HG03045 (cell line): ENCODE measurements around the gene DHRS7B.
"Not testable (repeated sequence)": the region's sequence is repeated elsewhere in the genome, so short reads cannot be mapped to it uniquely, and the experiment has no call there.

Experiments used
- ATAC-seq: cut with Tn5 transposase; IDR thresholded peaks from one replicate; pipeline ENCODE4 v1.9.1; 2021; ENCODE audit warnings: mild to moderate bottlenecking, moderate library complexity; ENCODE audit not compliant: unreplicated experiment

Gene DHRS7B

DNA sequence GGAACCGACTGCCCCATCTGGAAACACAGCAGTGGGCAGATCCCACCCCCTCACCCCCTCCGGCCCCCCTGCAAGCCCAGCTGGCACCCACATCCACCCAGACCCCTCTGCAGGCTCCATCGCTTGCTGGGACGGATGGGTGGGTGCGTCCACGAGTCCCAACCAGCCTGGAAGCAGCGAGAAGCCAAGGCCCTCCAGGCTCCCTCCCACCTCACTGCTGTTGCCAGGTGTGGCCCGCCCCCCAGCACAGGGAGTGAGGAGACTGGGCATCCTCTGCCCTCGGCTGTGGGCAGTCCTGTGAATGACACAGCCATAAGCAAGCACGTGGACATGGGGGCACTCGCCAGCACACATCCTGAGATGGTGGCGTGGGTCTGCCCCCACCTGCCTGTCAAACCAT, 75.7 kb downstream of the DHRS7B start:
- no peak for ATAC-seq

DNA sequence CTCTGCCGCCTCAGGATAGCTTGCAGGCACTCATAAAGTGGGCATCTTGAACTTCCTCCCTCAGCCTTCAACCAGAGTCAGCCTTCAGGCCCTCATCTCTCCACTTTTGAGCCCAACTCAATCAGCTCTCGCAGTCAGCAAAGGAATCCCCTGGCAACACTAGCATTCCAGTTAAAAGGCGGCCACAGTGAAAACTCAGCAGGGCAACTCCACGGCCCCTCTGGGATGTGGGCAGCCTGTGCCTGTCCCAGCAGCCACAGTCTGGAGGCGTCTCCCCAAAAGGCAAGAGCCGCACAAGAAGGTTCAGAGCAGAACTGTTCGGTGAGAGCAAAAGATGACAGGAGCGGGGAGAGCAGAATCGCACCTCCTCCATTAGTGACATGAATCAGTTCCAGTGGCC, 78.2 kb downstream of the DHRS7B start:
- no peak for ATAC-seq

DNA sequence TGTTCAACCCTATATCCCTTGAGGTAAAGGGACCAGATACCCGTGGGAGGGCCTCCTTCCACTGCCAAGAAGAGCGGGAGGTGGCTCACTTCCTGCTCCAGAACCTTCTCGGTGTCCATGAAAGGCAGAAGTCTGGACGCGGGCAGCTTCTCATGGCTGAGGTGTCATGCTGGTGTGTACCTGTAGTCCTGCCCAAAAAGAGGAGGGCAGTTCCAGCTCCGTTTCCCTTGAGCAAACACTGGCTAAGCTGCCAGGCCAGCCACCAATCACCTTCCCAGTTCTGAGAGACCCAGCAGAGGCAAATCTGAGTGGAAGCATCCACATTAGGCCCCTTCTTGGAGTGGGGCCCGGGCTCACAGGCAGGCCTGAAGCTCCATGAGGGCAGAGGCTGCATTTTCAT, 81.6 kb downstream of the DHRS7B start:
- no peak for ATAC-seq

DNA sequence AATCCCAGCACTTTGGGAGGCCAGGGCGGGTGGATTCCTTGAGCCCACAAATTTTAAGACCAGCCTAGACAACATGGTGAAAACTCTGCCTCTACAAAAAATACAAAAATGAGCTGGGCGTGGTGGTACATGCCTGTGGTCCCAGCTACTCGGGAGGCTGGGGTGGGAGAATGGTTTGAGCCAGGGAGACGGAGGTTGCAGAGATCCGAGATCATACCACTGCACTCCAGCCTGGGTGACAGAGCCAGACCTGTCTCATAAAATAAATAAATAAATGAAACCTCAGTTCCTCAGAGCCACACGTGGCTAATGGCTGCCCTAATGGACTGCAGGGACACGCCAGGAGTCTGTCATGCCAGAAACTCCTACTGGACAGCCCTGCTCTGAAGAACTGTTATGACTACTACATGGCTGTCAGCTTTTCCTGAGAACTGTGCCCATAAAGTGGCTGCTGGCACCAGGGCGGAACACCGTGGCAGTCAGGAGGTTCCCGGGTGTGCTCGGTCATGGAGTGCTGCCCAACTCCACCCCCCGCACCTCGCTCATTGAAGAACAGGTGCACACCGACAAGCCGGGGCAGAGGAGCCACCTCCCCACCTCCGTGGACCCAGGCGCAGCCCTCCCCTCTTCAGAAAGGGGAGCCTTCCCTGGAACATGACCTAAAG, 82.9 kb downstream of the DHRS7B start:
- no peak for ATAC-seq

DNA sequence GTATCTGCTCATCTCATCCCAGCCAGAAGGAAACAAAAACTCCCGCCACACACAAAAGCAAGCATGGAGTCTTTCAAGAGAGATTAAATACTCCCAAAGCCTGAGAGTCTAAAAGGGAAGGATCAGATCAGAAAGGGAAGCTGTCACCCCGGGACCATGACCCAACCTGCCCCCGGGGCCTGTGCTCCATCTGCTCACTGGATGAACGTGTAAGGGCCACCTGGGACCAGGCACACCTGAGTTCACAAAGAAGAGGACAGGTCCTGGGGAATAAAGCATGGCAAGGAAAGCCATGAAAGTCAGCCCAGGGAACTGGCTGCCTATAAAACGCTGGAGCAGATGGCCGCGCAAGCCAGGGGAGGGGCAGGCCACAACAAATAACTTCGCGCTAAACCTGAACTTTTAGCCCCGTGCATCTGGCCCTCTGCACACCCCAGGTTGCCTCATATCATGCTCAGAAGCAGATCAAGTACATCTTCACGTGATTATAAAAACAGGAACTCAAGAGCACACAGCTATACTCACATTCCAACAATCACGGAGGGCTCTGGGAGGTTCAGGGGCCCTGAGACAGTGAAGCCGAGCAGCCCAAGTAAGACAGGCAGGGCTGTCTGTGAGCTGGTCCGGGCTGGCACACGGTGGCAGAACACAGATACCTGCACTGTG, 83.8 kb downstream of the DHRS7B start:
- ATAC-seq, result no peak

DNA sequence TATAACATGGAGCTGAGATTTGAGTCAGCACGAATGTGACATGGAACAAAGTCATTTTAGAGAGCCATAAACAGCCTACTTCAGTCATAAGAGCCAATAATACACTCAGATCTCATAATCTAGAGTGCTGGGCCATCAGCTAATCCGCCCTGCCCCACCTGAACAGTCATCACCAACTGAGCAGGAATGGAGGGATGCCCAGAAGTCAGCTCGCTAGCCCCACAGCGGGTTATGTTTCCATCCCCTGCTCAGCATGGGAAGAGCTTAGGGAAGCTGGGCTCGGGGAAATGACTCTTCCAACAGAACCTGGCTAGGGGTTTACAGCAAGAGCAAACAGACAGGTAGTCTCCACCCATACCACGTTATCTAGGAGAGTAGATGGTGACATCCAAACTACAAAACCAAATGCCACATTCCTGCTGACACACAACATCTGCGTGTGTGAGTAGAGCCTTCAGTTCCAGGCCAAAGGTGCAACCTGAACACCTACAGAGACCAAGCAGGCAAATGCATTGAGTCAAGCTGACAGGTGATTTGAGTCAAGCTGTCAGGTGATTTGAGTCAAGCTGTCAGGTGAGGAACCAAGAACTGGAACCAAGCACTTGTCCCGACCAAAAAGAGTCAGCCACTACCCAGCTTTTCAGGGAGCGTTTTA, 85.2 kb downstream of the DHRS7B start:
- ATAC-seq, result no peak

DNA sequence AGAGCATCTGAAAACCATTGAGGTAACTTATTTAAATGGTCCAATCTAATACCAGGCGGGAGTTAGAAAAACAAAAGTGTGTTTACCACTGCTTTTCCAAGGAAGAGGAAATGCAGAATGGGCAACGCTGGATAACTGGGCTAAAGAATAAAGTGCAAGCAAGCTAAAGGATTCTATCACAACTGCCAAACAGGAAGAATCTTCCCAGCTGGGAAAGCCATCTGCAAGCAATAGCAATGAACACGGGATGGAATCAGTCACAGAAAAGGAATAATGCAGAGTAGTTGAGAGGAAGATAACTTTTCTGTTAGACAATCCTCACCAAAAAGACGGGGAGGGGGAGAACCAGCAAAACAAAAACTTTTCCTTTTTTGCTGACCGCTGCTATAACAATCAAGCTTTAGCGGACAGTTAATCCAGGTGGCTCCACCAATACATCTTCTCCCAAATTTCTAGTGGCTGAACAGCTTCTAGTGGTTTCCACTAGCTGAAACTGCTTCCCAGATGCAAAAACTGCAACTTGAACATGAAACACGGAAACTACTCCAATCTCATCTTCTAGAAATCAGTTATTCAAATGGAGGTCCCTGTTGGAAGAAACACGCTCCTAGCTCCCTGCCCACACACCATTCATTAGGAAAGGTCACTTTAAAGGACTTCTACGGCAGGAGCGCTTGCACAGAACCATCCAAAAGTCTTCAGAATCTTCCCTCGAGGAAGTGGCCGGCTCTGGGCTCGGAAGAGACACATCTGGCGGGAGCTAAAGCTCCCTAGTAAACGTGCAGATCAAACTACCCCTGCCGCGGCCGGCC, 86.3 kb downstream of the DHRS7B start:
- no peak for ATAC-seq

DNA sequence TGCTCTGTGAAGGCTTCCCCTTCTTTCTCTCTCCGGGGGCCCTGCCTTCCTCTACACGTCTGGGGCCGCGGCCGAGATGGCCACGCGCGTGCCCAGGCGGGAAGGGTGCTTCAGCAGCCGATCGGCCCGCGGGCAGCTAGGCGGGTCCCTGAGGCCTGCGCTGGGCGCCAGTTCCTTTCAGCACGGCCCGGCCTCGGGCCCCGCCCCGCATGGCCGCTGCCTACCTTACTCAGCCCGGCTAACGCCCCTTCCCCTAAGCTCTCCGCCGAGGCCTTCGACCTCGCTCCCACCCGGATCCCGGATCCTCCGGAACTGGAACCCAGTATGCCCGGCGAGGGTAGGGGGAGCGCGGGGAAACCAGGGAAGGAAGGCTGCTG, 86.9 kb downstream of the DHRS7B start:
- peak; percentile 15 for ATAC-seq

DNA sequence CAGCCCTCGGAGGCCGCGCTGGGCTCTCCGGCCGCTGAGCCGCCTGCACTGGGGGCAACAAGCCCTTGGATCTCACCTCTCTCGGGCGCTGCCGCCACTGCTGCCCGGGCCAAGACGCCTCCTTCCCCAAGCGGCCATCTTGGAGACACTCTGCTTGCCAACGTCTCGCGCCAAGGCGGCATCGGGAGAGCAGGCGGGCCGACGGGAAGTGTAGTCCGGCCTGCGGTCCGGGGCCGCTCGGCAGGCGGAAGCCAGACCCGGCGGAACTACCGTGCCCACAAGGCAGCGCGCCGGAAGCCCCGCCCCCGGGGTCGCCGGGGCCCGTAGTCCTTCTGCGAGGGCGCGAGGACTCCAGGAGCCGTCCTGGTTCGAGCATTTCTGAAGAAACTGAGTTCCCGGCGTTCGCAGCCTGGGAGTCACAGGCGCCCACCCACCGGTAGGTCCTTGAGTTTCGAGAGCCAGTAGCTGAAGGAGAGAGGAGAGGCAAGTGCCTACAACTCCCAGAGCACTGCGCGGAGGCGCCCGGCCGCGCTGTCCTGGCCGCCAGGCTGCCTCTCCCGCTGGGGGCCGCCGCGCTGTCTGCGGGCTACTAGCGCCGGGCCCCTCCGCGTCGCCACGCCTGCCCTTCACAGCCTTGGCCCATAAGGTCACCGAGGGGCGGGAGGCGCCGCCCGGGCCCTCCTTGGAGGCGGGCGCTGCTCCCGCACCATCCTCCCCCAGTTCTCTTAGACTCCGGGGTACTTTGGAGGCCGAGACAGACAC, 87.4 kb downstream of the DHRS7B start, which contains the start of gene TMEM11:
TMEM11 (minus strand) TSS at position 147 of the 762 bp plus-strand sequence; CDS start at position 138, 9 bp downstream.
- ATAC-seq, result peak; percentile 84

DNA sequence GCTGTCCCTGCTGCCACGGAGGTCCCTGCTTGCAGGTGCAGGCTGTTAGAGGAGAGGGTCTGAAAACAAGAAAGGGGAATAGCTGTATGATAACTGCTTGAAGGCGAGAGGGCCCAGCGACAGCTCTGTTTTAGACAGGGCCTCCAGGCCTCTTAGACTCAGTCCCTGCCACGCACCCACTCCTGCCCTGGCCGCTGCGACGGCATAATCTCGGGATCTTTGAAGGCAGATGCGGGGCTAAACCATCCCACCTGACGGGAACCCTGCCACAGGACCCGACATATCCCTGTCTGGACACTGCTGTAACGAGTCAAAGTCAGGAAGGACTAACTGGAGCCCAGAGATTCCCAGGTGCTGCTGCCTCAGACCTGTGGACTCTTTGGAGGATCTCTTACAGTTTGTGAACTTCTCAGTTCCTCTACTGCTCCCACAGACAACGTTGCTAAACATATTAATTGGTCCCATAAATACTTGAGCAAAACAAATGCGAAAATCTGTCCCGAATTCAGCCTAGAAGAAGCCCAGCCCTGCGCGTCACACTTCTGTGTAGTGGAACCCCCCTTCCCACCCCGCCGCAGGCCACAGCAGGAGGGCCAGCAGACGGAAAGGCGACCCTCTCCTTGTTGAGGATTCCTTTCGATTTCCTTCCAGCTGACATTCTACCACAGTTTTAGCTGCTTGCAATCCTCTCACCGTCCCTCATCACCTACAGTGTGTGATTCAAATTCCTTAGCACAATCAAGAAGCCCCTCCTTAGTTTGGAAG, 88.2 kb downstream of the DHRS7B start:
- ATAC-seq, result peak; percentile 21

DNA sequence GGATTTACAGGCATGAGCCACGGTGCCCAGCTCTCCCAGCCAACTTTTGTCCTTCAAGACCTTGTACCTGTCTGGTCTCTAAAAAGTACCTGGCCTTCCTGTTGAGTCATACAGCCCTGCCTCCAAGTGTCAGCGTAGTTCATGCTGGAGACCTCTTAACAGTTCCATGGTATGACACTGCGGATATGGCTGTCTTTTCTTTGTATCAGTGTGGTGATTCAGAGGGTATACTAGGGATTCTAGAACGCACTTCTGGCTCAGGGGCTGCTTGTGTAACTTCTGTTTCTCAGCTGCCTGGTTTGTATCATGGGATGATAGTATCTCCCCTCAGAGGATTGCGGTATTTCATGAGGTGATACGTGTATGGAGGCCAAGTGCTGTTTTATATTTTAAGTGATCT, 89.2 kb downstream of the DHRS7B start:
- no peak for ATAC-seq

DNA sequence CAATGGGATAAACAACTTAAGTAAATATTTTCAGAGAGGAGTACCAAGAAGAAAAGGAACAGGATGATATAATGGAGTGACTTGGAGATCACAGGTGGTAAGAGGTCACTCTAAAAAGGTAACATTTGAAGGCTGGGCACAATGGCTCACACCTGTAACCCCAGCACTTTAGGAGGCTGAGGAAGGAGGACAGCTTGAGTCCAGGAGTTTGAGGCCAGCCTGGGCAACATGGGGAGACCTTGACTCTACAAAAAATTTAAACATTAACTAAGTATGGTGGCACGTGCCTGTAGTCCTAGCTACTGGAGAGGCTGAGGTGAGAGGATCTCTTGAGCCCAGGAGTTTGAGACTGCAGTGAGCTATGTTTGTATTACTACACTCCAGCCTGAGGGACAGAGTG, 90.6 kb downstream of the DHRS7B start:
- ATAC-seq, result no peak

DNA sequence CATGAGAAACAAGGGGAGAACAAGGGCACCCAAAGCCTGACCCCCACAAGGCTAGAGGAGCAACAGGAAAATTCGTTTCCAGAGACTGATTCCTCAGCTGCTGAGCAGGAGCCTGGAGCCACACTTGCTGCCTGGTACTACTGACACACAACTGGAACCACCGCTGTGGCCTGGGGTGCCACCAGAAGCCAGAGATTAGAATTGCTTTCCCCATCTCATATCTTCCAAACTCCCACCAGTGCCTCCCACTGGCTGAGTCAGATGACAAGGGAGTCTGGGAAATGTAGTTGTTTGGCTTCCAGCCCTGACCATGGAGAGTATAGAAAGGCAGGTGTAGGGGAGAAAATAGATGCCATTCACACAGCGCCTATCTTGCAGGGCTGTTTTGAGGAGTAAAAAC, 91.3 kb downstream of the DHRS7B start:
- no peak for ATAC-seq

DNA sequence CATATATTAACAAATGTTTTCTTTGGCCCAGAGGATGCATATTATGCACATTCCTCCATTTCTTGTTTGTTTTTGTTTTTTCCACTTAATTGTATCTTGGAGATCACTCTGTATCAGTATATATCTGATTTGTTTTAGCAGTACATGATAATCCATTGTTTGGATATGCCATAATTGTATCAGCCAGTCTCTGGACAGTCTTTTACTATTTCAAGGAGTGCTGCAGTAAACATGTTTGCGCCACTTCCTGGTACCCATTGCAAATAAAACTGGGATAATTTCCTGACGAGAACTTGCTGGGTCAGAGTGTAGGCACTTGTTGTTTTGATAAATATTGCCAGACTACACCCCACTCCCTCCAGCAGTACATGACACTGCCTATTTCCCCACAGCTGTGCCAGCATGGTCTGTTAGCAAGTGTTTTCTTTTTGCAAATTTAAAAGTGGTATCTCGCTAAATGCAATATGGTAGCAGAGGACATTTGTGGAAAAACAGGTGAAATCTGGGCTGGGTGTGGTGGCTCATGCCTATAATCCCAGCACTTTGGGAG, 92.1 kb downstream of the DHRS7B start:
- no peak for ATAC-seq

DNA sequence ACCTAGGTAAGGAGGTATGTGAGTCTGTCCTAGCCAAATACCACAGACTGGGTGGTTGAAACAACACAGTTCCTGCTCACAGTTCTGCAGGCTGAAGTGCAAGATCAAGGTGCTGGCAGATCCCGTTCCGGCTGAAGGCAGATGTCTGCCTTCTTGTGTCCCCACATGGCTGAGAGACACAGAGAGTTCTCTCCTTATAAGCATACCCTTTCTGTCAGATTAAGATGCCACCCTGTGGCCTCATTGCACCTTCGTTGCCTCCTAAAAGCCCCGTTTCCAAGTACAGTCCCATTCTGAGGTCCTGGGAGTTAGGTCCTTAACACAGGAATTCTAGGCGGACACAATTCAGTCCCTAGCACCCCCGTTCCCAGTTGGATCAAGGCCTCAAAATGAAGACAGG, 96.3 kb downstream of the DHRS7B start:
- ATAC-seq, result no peak

DNA sequence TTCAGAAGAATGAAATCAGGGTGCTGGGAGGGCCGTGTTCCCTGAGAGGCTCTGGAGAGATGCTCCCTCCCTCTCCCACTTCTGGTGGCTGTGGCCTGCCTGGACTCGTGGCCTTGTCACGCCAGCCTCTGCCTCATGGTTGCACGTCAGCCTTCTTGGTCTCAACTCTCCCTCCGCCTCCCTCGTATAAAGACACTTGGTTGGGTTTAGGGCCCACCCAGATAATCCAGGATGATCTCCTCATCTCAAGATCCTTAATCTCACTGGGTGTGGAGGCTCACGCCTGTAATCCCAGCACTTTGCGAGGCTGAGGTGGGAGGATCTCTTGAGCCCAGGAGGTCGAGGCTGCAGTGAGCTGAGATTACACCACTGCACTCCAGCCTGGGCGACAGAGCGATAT, 100.5 kb downstream of the DHRS7B start:
- ATAC-seq, result not testable (repeated sequence)

DNA sequence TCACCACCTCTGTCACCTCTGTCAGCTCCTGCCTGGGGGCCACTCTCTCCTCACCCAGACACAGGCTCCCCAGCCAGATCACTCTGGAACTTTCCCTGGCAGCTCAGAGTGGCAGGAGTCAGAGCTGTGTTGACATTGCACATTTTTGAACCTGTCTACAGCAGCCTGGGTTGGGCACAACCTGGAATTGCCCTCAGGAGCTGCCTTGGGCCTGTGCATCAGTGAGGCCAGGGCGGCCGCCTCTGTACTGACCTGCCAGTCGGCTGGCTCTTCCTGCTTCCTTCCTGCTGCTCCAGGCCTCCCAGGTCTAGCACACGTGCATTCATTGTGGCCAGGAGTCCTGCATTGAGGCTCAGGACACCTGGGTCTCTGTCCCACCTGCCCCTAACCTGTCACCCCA, 101.3 kb downstream of the DHRS7B start:
- ATAC-seq, result no peak

DNA sequence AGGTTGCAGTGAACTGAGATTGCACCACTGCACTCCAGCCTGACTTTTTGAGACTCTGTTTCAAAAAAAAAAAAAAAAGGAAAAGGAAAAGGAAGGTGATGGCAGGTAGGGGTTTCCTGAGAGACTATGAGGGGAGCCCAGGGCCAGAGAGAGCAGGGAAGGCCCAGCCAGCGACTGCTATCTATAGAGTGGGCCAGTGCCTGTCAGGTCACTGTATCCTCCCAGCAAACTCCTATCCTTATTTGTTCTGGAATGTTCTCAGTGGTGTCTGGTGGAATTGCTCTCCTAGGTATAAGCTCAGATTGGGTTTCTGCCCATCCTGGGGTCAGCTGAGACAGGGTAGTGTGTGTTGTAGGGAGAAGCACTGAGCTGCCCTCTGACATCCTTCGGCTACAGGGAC, 102.1 kb downstream of the DHRS7B start:
- ATAC-seq, result no peak

DNA sequence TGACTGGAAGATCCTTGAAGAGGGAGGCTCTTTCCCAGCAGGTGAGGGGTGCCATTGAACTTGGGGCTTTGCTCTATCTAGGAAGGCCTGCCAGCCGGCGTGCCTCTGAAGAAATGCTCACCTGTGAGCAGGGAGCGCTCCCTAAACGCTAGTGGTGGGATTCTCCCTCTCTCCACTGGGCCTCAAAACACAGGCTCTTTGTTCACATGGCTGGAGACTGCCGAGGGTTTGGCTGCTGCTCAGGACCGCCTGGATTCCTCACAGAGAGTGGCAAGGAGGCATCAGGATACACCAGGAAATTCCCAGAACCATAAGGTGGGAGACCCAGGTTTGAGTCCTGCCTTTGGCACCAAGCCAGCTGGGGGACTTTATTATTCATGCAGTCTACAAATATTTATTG, 104.8 kb downstream of the DHRS7B start:
- no peak for ATAC-seq
